Inferior parietal cortex (tissue), 1 donor: ENCODE results near the gene CDH5.
"Not testable (repeated sequence)": the region's sequence is repeated elsewhere in the genome, so short reads cannot be mapped to it uniquely, and the experiment has no call there.

ENCODE experiments used
- DNase-seq: peaks from one replicate; pipeline ENCODE4 v3.0.0-alpha.2; 2016; ENCODE audit errors: extremely low spot score

Gene CDH5

GRCh38 chr16:66437391-66437945 is 71.0 kb downstream of the CDH5 start:
- no peak for DNase-seq

- no peak for DNase-seq
Measured at GRCh38 chr16:66438536-66438935, 72.0 kb downstream of the CDH5 start.

GRCh38 chr16:66439051-66439730 is 72.7 kb downstream of the CDH5 start:
- no peak for DNase-seq

- DNase-seq, result no peak
Measured at GRCh38 chr16:66440271-66440802, 73.8 kb downstream of the CDH5 start.

GRCh38 chr16:66440970-66441369 is 74.5 kb downstream of the CDH5 start:
- DNase-seq, result no peak

- DNase-seq, result no peak
Measured at GRCh38 chr16:66441586-66442375, 75.3 kb downstream of the CDH5 start.

- DNase-seq, result no peak
Measured at GRCh38 chr16:66442502-66443268, 76.2 kb downstream of the CDH5 start.

GRCh38 chr16:66443269-66443652 is 76.8 kb downstream of the CDH5 start:
- DNase-seq, result no peak

- no peak for DNase-seq
Measured at GRCh38 chr16:66444049-66444481, 77.6 kb downstream of the CDH5 start.

- no peak for DNase-seq
Measured at GRCh38 chr16:66446737-66447136, 80.2 kb downstream of the CDH5 start.

GRCh38 chr16:66447491-66447890 is 81.0 kb downstream of the CDH5 start:
- no peak for DNase-seq

- no peak for DNase-seq
Measured at GRCh38 chr16:66451548-66451947, 85.1 kb downstream of the CDH5 start.

GRCh38 chr16:66453230-66453629 is 86.7 kb downstream of the CDH5 start:
- not testable (repeated sequence) for DNase-seq
